Measurements from ENCODE around the gene CACNG3.
A peak's percentile ranks its signal among the peaks of the same experiment; 100 is the strongest.
"Not testable (repeated sequence)": the region's sequence is repeated elsewhere in the genome, so short reads cannot be mapped to it uniquely, and the experiment has no call there.

CACNG3 gene

DNA sequence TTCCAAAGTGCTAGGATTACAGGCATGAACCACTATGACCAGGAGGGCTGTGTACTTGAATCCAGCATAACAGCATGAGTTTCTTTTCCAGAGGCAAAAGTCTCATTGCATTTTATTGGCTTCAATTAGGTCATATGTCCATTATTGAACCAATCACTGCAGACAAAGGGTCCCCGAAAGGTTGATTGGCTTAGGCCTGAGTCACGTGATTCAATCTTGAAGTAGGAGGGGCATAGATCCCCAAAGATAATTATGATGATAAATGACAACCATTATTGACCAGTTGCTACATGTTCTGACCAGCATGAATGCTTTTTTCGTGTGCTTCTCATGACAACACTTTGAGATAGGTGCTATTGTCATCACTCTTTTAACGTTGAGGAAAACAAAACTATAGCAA lies 25.3 kb downstream of the CACNG3 start:
- DNase-seq: no peak

DNA sequence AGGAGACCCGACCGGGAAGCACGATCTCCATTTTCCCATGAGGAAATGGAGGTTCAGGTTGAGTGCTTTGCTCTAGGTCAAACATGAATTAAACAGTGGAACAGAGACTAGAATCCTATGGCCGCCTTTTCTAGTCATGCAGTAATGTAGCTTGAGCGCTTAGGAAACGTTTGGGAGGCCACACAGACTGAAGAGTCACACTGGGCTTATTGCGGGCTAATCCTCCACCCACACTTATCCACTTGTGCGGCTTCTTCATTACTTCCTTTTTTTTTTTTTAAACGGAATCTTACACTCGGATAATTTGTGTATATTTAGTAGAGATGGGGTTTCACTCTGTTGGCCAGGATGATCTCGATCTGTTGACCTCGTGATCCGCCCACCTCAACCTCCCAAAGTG lies 26.0 kb downstream of the CACNG3 start:
- DNase-seq: no peak

DNA sequence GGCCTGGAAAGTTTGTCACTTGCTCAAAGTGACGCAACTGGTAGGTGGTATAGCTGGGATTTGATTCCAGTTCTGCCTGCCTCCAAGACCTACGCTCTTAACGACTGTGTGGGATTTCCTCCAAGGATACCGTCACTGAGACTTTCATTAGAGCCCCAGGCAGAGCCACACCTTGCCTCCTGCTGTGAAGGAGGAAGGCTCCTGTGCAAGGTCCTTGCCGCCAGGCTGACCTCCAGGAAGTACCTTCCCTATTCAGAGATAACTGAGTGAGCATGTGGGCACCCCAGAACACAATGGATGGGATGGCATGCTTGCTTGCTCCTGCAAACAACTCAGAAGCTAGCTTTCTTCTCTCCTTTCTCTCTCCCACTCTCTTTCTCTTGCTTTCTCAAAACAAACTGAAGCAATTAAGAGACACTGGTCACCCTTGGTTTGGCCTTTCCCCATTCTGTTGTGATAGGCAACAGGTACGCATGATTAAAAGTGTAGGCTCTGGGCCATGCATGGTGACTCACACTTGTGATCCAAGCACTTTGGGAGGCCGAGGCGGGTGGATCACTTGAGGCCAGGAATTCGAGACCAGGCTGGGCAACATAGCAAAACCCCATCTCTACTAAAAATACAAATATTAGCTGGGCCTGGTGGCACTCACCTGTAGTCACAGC lies 30.7 kb downstream of the CACNG3 start:
- DNase-seq: no peak

DNA sequence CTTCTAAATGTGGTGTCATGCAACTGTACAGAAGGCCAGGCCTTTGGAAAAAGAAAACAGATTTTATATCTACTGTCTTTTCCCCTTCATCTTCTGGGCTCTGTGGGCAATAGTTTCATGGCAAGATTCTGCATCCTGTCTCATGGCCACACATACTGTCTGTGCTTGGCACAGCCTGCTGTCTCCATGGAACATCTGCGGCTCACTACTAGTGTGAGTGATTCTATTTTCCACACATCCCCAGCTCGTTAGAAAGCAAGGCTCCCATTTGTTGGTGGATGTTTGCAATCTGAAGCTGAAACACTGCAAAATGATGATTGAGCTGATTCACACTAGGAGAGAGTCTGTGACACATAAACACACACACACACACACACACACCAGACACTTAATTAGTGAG lies 32.4 kb downstream of the CACNG3 start:
- DNase-seq: no peak

DNA sequence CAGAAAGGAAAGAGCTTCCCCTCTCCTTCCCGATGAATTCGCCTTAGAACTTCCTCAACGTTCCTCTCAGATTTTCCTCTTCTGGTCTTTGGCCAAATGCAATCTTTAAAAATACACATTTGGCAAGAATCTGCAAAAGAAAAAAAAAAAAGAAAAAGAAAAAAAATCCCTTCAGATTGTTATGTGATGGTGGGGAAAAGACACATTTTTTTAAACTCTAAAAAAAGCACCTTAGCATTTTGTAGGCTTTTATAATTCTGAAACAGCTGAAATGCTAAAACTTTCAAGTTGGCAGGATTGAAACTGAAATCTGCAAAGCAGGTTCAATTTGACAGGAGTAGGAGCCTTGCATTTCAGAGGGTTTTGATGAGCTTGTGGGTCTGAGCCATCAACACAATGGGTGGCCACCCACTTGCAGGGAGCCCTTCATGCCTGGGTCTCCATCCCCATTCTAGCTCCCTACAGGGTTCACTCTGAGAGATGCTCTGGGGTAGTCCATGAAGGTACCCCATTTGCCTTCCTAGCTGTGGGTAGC lies 33.1 kb downstream of the CACNG3 start:
- DNase-seq: no peak

DNA sequence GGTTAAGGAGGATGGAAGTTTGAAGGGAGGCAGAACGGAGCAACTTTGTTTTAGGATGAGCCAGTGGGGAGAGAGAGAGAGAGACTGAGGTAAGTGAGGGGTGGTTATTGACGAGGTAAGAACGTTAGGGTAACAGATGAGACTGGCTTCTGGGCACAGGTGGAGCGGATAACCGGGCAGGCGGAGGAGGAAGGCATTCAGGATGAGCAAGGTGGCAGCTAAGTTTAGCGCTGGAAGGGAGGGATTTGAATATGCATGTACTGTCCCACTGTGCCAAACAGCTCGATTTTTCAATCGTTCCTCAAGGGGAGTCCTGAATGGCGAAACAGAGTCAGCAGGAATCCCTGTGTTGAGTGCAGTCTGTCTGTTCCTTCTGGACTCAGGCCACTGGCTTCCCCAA lies 35.8 kb downstream of the CACNG3 start:
- DNase-seq: no peak

DNA sequence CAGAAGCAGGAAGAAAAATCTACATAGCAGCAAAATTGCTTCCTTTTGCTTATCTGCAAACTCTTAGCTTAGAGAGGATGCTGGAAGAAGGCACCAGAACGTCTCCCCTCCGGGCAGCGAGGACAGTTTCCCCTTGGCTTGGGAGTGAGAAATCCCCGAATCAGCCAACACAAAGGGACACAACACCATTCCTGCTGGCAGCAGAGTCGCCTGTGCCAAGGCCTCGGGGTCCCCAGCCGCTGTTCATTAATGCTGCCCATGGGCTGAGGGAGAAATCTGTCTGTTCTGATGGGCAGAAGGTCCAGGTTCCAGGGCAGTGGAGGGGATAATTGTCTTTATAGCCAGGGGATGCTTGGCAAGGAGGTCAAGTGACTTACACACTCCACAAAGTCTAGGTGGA lies 38.0 kb downstream of the CACNG3 start:
- no peak for DNase-seq

DNA sequence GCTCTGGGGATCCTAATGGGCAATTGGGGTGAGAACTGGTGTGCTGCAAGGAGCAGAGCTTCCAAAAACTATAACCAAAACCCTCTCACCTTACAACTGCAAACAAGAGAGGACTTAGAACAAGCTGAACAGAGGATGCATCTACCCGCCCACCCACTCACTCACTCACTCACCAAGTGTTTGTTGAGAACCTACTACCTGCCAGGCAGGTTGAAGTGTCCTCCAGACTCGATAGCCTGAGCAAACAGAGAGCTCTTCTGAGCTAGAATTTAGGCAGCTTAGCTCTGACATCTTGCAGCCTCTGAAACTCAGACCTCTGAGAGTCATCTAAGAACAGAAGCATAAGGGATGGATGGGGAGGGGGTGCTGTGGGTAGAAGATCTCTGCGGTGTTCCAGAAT lies 41.2 kb downstream of the CACNG3 start:
- no peak for DNase-seq

DNA sequence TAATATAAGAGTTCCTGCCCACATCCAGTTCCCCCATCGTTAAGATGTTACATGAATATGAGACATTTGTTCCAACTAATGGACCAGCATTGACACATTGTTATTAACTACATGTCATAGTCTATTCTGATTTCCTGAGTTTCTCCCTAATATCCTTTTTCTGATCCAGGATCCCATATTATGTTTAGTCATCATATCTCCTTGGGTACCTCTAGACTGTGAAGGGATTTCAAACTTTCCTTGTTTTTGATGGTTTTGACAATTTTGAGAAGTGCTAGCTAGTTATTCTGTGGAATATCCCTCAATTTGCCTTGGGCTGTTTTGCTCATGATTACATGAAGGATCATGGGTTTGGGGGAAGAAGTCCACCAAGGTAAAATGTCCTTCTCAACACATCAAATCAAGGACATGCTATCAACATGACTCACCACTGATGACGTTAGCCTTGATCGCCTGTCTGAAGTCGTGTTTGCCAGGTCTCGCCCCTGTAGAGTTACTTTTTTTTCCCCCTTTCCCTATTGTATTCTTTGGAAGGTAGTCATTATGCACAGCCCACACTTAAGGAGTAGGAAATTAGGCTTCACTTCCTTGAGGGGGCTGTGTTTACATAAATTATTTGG lies 42.5 kb downstream of the CACNG3 start:
- no peak for DNase-seq

DNA sequence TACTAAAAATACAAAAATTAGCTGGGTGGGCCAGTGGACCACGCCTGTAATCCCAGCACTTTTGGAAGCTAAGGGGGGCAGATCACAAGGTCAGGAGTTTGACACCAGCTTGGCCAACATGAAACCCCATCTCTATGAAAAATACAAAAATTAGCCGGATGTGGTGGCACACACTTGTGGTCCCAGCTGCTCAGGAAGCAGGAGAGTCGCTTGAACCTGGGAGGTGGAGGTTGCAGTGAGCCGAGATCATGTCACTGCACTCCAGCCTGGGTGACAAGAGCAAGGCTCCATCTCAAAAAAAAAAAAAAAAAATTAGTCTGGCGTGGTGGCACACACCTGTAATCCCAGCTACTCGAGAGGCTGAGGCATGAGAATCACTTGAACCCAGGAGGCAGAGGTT lies 44.6 kb downstream of the CACNG3 start:
- not testable (repeated sequence) for DNase-seq

DNA sequence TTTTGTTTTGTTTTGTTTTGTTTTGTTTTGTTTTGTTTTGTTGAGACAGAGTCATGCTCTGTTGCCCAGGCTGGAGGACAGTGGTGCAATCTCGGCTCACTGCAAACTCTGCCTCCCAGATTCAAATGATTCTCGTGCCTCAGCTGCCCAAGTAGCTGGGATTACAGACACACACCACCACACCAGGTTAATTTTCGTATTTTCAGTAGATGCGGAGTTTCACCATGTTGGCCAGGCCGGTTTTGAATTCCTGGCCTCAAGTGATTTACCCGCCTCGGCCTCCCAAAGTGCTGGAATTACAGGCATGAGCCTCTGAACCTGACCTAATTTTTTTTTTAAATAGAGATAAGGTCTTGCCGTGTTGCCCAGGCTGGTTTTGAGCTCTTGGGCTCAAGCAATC lies 46.5 kb downstream of the CACNG3 start:
- DNase-seq: no peak

DNA sequence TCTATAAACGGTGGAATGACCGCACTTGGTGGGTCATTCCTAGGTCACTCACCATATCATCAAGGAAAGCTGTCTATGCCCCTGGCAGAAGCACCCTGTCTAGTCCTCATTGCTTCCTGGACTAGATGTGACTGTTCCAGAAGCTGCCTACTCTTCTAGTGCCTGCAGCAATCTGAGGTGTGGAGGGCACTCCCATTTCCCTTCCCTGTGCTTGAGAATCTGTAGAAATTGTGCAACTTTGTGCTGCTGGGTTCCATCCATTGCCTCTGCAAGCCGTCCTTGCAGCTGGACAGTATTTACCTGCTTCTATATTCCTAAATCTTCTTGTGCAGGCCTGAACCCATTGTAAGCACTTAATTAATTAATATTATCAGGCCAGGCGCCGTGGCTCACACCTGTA lies 52.1 kb downstream of the CACNG3 start:
- no peak for DNase-seq

DNA sequence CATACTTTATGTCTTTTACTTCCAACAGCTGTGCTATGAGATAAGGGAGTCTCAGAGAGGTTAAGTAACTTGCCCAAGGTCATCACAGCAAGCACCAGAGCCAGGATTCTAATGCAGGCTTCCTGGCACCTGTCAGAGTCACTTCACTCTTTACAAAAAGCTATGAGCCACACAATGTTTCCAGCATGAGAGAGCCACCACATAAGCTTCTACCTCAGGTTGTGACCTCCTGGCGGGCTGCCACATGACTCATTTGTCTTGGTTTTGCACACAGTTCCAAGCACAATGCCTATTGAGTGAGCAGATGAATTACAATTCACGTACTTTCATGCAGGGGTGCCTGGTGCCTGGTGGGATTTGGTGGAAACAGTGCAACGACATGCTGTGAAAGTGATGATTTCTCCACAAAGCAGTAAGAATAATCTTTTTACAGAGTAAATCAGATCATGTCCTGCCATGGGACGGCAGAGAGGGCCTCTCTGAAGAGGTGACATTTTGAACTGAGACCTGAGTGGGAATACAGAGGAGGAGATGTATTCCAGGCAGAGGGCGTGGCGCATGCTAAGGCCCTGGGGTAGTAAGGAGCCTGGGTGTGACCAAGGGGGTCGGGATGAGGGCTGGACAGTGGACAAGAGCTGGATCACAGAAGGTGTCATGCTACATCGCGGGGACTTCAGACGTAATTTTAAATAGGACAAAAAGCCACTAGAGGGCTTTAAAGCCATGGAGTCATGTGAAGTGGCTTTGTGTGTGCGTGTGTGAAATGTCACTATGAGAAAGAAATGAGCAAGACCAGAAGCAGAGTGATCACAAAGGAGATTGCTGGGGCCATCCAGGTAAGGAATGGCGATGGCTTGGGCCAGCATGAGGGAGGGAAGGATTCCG lies 53.4 kb downstream of the CACNG3 start:
- peak; percentile 25 to 58 for DNase-seq

DNA sequence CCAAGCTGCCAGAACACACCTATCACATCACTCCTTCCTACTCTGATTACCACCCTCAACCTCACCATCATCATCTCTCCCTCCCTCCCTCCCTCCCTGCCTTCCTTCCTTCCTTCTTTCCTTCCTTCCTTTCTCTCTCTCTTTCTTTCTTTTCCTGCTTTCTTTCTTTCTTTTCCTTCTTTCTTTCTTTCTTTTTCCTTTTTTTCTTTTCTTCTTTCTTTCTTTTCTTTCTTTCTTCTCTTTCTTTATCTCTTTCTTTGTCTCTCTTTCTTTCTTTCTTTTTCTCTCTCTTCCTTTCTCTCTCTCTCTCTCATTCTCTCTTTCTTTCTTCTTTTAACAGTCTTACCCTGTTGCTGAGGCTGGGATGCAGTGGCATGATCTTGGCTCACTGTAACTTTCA lies 59.2 kb downstream of the CACNG3 start:
- DNase-seq: no peak

DNA sequence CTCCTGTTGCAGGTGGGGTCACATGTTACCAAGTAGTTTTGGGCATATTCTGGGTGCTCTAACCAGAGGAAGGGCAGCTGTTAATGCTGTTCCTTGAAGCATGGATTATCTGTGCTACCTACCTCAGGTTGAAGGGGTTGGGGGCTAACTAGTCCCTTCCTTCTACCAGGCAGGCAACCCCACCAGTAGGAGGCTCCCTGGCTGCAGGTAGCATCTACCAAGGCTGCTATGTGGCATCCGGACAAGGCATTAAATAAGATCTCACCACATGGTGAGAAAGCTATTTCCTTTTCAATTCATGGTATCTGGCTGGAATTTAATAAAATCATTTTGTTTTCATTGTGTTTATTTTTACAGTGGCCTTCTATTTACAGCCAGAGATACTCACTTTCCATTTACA lies 62.5 kb downstream of the CACNG3 start:
- DNase-seq: no peak

DNA sequence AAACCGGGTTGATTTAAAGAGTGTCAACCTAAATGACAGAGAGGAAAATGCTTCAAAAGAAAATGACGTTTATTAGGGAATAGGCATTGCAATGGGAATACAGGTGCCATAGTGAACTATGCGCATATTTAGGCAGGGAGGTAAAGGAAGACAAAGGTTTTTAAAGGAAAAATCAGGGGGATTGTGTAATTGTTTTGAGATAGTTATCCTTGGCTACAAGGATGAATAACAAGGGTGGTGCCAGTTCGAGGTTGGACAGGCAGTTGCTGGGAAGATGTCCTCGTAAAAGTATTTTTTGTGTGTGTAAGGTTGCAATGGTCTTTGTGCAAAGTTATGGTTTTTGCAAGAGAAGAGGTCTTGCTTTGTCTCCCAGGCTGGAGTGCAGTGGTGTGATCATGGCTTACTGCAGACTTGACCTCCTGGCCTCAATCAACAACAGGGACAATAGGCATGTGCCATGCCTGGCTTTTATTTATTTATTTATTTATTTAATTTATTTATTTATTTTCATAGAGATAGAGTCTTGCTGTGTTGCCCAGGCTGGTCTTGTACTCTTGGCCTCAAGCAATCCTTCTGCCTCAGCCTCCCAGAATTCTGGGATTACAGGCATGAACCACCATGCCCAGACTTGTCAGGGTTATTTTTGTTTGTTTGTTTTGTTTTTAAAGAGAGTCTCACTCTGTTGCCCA lies 63.1 kb downstream of the CACNG3 start:
- DNase-seq: no peak

DNA sequence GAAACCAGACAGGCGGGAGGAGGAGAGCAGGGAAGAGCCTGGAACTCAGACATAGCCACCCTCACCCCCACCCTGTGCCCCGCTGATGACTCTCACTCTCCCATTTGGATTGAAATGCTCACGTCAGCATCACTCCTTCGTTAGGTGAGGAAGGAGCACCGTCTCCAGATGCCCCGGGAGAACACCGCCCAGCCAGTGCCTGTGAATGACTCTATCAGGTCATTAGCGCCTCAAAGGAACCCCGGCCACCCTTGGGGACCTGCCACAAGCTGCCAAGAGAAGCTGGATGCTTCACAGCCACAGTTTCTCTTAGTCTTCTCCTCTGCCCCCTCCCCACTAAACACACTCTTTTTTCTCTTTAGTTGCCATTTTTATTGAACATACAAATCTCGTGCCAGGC lies 66.0 kb downstream of the CACNG3 start:
- DNase-seq: no peak

DNA sequence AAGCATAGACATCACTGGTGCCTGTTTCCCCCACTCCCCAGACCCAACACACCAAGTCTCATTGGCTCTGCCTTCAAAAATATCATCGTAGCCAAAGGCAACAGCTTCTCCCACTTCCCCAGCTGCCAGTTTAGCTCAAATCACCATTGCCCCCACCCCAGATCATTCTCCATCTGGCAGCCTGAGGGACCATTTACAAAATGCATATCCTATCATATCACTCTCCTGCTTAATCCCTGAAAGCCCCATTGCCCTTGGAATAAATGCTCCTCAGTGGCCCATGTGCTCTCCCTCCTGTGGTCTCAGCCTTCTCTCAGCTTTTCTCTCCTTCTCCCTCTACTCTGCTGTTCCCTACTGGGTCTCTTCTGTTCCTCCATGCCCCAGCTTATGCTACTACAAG lies 68.3 kb downstream of the CACNG3 start:
- no peak for DNase-seq

DNA sequence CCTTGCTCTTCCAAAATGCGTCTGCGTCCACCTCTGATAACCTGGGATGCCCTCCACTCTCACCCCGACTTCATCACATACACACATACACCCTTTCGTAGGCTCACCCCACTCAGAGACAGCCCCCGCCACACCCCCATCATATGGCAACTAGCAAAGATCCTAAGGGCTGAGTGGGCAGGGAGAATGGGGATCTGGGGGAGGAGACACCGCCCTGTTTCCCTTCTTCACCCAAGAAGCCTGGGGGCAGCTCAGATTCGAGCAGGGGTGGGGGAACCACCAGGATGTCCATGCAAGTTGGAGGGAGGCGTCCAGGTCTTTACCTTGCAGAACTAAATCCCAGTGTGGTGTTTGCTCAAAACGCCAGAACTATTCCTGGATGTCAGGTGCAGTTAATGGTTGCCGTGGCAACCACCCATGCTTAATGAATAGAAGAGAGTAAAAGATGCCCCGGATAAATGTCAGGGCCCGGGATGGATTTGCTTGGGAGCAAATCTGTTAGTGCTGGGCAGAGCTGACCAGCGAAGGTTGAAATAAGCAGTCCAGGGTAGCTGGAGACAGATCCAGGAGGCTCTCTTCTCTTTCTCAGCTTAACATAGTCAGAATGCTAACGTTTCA lies 72.8 kb downstream of the CACNG3 start:
- DNase-seq: no peak

DNA sequence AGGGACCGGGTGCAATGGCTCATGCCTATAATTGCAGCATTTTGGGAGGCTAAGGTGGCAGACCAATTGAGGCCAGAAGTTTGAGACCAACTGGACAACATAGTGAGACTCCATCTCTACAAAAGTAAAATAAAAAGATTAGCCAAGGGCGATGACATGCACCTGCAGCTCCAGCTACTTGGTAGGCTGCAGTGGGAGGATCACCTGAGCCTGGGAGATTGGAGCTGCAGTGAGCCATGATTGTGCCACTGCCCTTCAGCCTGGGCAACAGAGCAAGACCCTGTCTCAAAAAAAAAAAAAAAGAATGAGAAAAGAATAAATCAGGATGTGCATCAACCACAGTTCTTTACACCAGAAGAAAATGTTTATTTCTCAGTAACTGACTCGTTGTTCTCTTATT lies 76.0 kb downstream of the CACNG3 start:
- DNase-seq: no peak

DNA sequence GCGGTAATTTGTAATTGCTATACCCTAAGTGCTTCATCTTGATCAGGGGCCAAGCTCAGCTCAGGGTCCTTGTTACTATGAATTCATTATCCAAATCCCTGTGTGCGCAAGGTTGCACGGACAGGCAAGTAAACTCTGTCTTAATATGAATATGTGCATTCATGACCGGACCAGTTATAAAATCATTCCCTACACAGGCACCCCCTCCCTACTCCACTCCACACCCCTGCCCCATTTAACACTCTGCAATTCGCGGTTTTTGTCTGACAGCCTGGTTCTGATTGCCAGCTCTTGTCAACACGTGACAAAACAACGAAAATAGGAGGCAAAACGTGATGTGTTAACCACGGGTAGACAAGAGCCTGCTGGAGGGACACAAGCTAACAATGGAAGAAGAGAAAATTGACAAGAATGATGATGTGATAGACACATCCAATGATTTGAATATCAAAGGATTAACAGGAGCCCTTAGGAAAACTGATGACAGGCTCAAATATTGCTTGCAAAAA lies 76.5 kb downstream of the CACNG3 start:
- DNase-seq: no peak

DNA sequence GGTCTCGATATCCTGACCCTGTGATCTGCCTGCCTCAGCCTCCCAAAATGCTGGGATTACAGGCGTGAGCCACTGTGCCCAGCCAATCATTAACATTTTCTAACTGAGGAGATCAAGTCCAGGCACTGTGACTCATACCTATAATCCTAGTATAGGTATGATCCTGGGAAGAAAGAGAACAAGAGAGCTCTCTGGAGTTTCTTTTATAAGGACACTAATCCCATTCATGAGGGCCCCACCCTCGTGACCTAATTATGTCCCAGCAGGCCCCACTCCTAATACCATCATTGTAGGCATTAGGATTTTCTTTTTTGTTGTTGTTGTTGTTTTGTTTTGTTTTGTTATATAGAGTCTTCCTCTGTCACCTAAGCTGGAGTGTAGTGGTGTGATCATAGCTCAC lies 80.4 kb downstream of the CACNG3 start:
- no peak for DNase-seq

DNA sequence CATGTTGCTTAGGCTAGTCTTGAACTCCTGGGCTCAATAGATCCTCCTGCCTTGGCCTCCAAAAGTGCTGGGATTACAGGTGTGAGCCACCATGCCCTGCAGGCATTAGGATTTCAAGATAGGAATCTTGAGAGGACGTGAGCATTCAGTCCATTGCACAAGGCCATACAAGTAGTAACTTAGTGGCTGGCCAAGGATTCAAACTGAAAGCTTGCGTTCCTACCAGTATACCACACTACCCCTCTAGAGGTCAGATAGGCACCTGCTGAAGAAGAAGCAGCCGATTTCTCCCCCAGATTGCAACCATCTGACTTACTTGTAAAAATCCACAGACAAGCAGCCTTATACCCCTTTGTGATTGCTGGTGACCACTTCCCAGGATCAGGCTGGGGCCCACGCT lies 80.9 kb downstream of the CACNG3 start:
- no peak for DNase-seq

All from stimulated activated CD4-positive, alpha-beta T cell treated with anti-CD3 and anti-CD28 coated beads, Interleukin-2, amount 100 ng/mL, for 24 hours (primary cell).